IMR-90 (cell line): ENCODE data around the gene BCL11A. TPM values are rescaled to one million over a fixed set of nuclear protein-coding genes. Genes with fewer than 3 reads are reported as not detected.

ENCODE experiments used
- ATAC-seq: fragments of 200-7000 bp; cut with Tn5 transposase; 2 replicates; pipeline ENCODE4 v1.9.1; 2020; ENCODE audit warnings: low read depth, mild to moderate bottlenecking, moderate library complexity
- BruUV-seq: library from RNA; stranded (reverse); fragments of 400-500 nt; replicated peaks from 2 replicates; lab custom pipeline; 2021; lab: Mats Ljungman, UMichigan
- CTCF ChIA-PET: fragments of 300-600 bp; formaldehyde crosslinking; extraction: SDS; loops from one replicate; lab custom pipeline; 2021; ENCODE audit warnings: antibody characterized with exemption; lab: Yijun Ruan, JAX
- POLR2A ChIA-PET: fragments of 300-600 bp; sonication (Branson Sonifier 250); formaldehyde crosslinking; loops from one replicate; lab custom pipeline; 2022; ENCODE audit warnings: antibody characterized with exemption; ENCODE audit not compliant: unreplicated experiment; lab: Charles Lee
- DNase-seq: peaks from one replicate; pipeline ENCODE4 v3.0.0; 2013
- H2AFZ ChIP-seq: replicated peaks from 2 replicates; pipeline ENCODE3; 2013; ENCODE audit warnings: low read length, mild to moderate bottlenecking; ENCODE audit not compliant: poor library complexity
- H2AK5ac ChIP-seq: 2 replicates; pipeline ENCODE4 v1.6.1; 2013; ENCODE audit warnings: low read depth, low read length, inconsistent platforms
- H2AK9ac ChIP-seq: replicated peaks from 2 replicates; pipeline ENCODE3; 2013; ENCODE audit warnings: mild to moderate bottlenecking, low read depth, low read length, moderate library complexity; ENCODE audit not compliant: poor library complexity
- H2BK120ac ChIP-seq: 2 replicates; pipeline ENCODE4 v1.6.1; 2013; ENCODE audit warnings: low read depth, low read length, inconsistent platforms
- H2BK15ac ChIP-seq: 3 replicates; pipeline ENCODE4 v1.6.1; 2013; ENCODE audit warnings: low read depth, low read length, inconsistent platforms
- H2BK20ac ChIP-seq: 2 replicates; pipeline ENCODE4 v1.6.1; 2013; ENCODE audit warnings: low read depth, mild to moderate bottlenecking, inconsistent platforms, low read length, moderate library complexity
- H2BK5ac ChIP-seq: 2 replicates; pipeline ENCODE4 v1.6.1; 2013; ENCODE audit warnings: mild to moderate bottlenecking, low read depth, low read length, inconsistent platforms; ENCODE audit not compliant: poor library complexity, severe bottlenecking
- H3K14ac ChIP-seq: replicated peaks from 2 replicates; pipeline ENCODE4 v1.6.1; 2013; ENCODE audit warnings: low read depth, low read length, inconsistent platforms
- H3K18ac ChIP-seq: 2 replicates; pipeline ENCODE4 v1.6.1; 2013; ENCODE audit warnings: low read depth, low read length, control low read depth
- H3K23ac ChIP-seq: 2 replicates; pipeline ENCODE4 v1.6.1; 2013; ENCODE audit warnings: low read depth, low read length, inconsistent platforms
- H3K27ac ChIP-seq: 2 replicates; pipeline ENCODE4 v1.5.1; 2013; ENCODE audit warnings: mild to moderate bottlenecking, control low read depth, low read length; ENCODE audit not compliant: insufficient read depth
- H3K27me3 ChIP-seq: 2 replicates; pipeline ENCODE4 v1.6.1; 2013; ENCODE audit warnings: low read length; ENCODE audit not compliant: control insufficient read depth, insufficient read depth
- H3K36me3 ChIP-seq: 2 replicates; pipeline ENCODE4 v1.6.1; 2013; ENCODE audit warnings: low read length, mixed read lengths; ENCODE audit not compliant: control insufficient read depth, insufficient read depth
- H3K4ac ChIP-seq: 2 replicates; pipeline ENCODE4 v1.6.1; 2013; ENCODE audit warnings: low read depth, low read length, inconsistent platforms
- H3K4me1 ChIP-seq: 2 replicates; pipeline ENCODE4 v1.6.1; 2013; ENCODE audit warnings: low read length, mixed read lengths; ENCODE audit not compliant: control insufficient read depth, insufficient read depth
- H3K4me2 ChIP-seq: 2 replicates; pipeline ENCODE4 v1.6.1; 2013; ENCODE audit warnings: low read depth, mild to moderate bottlenecking, control low read depth, low read length, moderate library complexity
- H3K4me3 ChIP-seq: 2 replicates; pipeline ENCODE4 v1.5.1; 2013; ENCODE audit warnings: low read depth, mild to moderate bottlenecking, control low read depth, low read length, moderate library complexity; ENCODE audit not compliant: insufficient read depth
- H3K56ac ChIP-seq: 2 replicates; pipeline ENCODE4 v1.6.1; 2013; ENCODE audit warnings: low read length, inconsistent platforms; ENCODE audit not compliant: insufficient read depth; ENCODE audit errors: extremely low read depth
- H3K79me1 ChIP-seq, 2 experiments: 2 replicates each; pipeline ENCODE4 v1.6.1; 2013; ENCODE audit warnings: low read length in 2 of 2, inconsistent platforms in 1 of 2, low read depth in 1 of 2
- H3K9ac ChIP-seq: 2 replicates; pipeline ENCODE4 v1.6.1; 2013; ENCODE audit warnings: low read depth, low read length, control low read depth
- H3K9me1 ChIP-seq: 2 replicates; pipeline ENCODE4 v1.6.1; 2013; ENCODE audit warnings: low read length, inconsistent platforms; ENCODE audit not compliant: insufficient read depth
- H3K9me3 ChIP-seq: 2 replicates; pipeline ENCODE4 v1.6.1; 2013; ENCODE audit warnings: low read length; ENCODE audit not compliant: control insufficient read depth, insufficient read depth
- H4K20me1 ChIP-seq: 2 replicates; pipeline ENCODE4 v1.6.1; 2013; ENCODE audit warnings: low read length, inconsistent platforms; ENCODE audit not compliant: insufficient read depth
- H4K5ac ChIP-seq: 2 replicates; pipeline ENCODE4 v1.6.1; 2013; ENCODE audit warnings: mild to moderate bottlenecking, low read depth, low read length, control low read depth
- H4K8ac ChIP-seq, 2 experiments: 2 replicates each; pipeline ENCODE4 v1.6.1; 2013; ENCODE audit warnings: low read depth in 2 of 2, low read length in 2 of 2, control low read depth in 1 of 2, inconsistent platforms in 1 of 2
- H4K91ac ChIP-seq: 2 replicates; pipeline ENCODE4 v1.6.1; 2013; ENCODE audit warnings: low read depth, low read length, inconsistent platforms; ENCODE audit not compliant: insufficient read depth
- MXI1 ChIP-seq: IDR thresholded peaks from 2 replicates; pipeline ENCODE4 v1.6.1; 2012; ENCODE audit warnings: low read depth, mild to moderate bottlenecking, low read length, moderate library complexity, borderline replicate concordance
- RAD21 ChIP-seq: IDR thresholded peaks from 2 replicates; pipeline ENCODE4 v1.6.1; 2012; ENCODE audit warnings: low read length, improper control_type of control experiment
- WGBS, 2 experiments: methylation state at CpG; one replicate each; pipeline versions ENCODE4 v1.1.5 to v1.1.7; 2013; ENCODE audit warnings: missing lambda C conversion rate in 2 of 2; ENCODE audit not compliant: insufficient read length in 1 of 2; ENCODE audit errors: extremely low coverage in 2 of 2; 5-methylcytosine and 5-hydroxymethylcytosine counted together
- dilution Hi-C: fragments of 300-500 bp; cut with HindIII; formaldehyde crosslinking; loops from one replicate; pipeline ENCODE4 v1.14.3; 2018; ENCODE audit warnings: low sequenced_read_pairs; ENCODE audit not compliant: unreplicated experiment
- in situ Hi-C: fragments of 300-500 bp; cut with MboI; formaldehyde crosslinking; loops from 3 replicates; pipeline ENCODE4 v1.14.3; 2019; ENCODE audit warnings: low sequenced_read_pairs, inconsistent platforms, mixed read lengths
- intact Hi-C: fragments of 100-400 bp; cut with micrococcal nuclease; formaldehyde crosslinking; loops from 2 replicates; pipeline ENCODE4 v1.10.0; 2022
- polyA plus RNA-seq, 3 experiments: library from polyadenylated mRNA; depleted of rRNA; stranded (reverse); fragments of >200 nt; gene quantifications; 2 replicates each; pipeline ENCODE4 v1.2.3, GENCODE V29; 2012; ENCODE audit warnings: low replicate concordance in 1 of 3
- total RNA-seq: library from RNA; depleted of rRNA; stranded (reverse); fragments of >200 nt; gene quantifications from 2 replicates; pipeline ENCODE4 v1.2.3, GENCODE V29; 2012

BCL11A gene
- total and polyA plus RNA-seq, 2 of the 4 experiments (the other 2 are of a cell fraction), result 1.0 to 1.1 TPM

GRCh38 chr2:60453872-60454271, 99.6 kb downstream of the BCL11A start:
- no peak overlapping the region for H2BK5ac ChIP-seq
- no peak overlapping the region for H3K4me3 ChIP-seq
- TF ChIP-seq RAD21, result no peak
- TF ChIP-seq MXI1, result no peak
- no peak overlapping the region for H2BK15ac ChIP-seq
- H4K8ac ChIP-seq, result no peak overlapping the region
- no peak overlapping the region for H3K27ac ChIP-seq
- no peak overlapping the region for H2BK120ac ChIP-seq
- POLR2A ChIA-PET, result no interaction called here
- no peaks in the 10 kb centered on the region for H3K79me1 ChIP-seq
- in situ Hi-C loops, result no loop called here
- H3K36me3 ChIP-seq, result no peaks in the 10 kb centered on the region
- no CpG with 5 or more reads among the region's 9 CpGs for WGBS, 2 experiments
- H2AK5ac ChIP-seq, result no peak overlapping the region
- H4K5ac ChIP-seq, result no peak overlapping the region
- H4K20me1 ChIP-seq, result no peaks in the 10 kb centered on the region
- H2BK20ac ChIP-seq, result no peak overlapping the region
- dilution Hi-C loops, result no loop called here
- H3K9ac ChIP-seq, result no peak overlapping the region
- H3K23ac ChIP-seq, result no peak overlapping the region
- H3K4ac ChIP-seq, result no peak overlapping the region
- BruUV-seq, result no TSS peak
- no peak overlapping the region for H4K91ac ChIP-seq
- no peak overlapping the region for H3K18ac ChIP-seq
- H2AK9ac ChIP-seq, result no peak overlapping the region
- CTCF ChIA-PET, result no interaction called here
- H3K4me2 ChIP-seq, result no peak overlapping the region
- H3K56ac ChIP-seq, result no peak overlapping the region
- intact Hi-C loops, result no loop called here
- no peak for ATAC-seq
- no peaks in the 10 kb centered on the region for H3K9me1 ChIP-seq
- no peak overlapping the region for H3K14ac ChIP-seq
- no peak for DNase-seq
- no peak overlapping the region for H2AFZ ChIP-seq
- H3K27me3 ChIP-seq, result no peaks in the 10 kb centered on the region
- H3K4me1 ChIP-seq, result no peaks in the 10 kb centered on the region
- no peaks in the 10 kb centered on the region for H3K9me3 ChIP-seq
